ENCODE measurements around the gene PCYT1A.
"Not testable (repeated sequence)": the region's sequence is repeated elsewhere in the genome, so short reads cannot be mapped to it uniquely, and the experiment has no call there.

Gene PCYT1A

DNA sequence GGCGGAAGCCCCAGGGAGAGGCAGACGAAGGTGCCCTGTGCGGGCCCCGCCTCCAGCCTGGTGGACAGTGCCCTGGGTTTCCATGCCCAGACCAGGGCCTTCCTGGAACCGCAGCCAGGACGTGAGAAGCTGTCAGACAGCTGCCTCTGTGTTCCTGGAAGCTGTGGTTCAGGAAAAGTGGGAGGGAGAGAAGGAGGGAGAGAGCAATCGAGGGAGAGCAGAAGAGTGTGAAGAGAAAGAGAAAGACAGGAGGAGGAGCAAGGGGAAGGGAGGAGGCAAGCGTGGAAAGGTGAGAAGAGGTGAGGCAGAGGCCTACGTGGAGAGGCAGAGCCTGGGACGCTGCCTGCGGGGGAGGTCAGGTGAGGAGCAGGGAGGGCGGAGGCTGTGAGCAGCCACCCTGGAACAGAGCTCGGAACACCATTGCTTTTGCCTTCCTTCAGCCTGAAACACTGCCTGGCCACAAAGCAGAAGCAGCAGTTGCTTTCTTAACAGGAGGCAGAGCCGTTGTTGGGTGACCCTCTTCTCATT lies 94.9 kb downstream of the PCYT1A start:
- DNase-seq (ENCODE audit: low read depth), result no peak

DNA sequence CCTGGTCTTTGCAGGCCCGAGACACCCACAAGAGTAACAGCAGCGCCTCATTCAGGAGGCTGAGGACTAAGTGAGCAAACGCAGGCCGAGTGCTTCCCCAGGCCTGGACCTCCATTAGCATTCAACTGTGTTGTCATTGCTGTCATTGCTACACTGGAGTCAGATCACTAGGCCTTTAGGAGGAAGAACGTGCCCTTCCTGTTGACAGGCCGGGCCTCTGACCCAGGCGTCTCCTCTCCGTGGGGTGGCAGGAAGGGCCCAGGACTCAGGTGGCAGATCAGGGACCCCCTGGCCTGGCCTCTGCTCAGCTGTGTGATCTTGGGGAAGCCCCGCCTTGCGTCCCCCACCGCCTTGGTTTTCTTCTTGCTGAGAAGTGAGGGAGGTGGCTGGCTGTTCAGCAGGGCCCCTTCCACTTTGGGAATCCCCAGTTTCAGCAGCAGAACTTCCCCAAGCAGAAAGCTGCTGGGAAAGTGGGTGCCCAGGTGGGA lies 95.4 kb downstream of the PCYT1A start:
- no peak for DNase-seq (ENCODE audit: low read depth)

DNA sequence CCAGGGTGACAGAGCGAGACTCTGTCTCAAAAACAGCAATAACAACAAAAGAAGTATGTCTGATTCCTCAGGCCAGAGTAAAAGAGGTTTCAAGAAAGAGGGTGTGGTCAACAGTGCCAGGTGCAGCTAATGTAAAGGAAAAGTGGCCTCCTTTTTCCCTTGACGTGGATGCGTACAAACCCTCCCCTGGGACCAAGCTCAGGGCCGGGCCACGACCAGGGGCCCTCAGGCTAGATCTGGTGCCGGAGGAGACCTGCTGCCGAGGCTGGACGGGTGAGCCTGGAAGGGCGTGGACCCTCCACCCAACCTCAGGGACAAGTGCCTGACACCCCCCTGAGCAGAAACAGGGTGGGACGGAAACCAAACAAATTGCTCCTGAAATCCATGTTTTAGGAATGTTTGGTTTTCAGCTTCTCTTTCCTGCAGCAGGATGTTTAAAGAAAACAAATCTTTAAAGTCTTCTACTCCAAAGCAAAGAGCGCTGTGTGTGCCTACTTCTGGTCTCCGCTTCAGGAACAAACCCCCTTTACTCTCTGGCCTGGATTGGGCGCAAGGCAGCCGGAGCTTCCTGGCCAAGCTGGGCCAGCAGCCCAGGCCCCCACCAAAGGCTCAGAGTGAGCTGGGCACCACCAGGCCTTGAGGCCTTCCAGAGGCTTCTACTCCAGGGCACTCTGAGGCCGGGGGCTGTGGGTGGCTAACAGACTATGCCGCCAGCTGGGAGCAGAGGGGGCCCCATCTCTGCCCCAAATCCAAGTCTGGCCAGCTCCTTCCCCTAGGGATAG lies 97.8 kb downstream of the PCYT1A start:
- no peak for DNase-seq (ENCODE audit: low read depth)

DNA sequence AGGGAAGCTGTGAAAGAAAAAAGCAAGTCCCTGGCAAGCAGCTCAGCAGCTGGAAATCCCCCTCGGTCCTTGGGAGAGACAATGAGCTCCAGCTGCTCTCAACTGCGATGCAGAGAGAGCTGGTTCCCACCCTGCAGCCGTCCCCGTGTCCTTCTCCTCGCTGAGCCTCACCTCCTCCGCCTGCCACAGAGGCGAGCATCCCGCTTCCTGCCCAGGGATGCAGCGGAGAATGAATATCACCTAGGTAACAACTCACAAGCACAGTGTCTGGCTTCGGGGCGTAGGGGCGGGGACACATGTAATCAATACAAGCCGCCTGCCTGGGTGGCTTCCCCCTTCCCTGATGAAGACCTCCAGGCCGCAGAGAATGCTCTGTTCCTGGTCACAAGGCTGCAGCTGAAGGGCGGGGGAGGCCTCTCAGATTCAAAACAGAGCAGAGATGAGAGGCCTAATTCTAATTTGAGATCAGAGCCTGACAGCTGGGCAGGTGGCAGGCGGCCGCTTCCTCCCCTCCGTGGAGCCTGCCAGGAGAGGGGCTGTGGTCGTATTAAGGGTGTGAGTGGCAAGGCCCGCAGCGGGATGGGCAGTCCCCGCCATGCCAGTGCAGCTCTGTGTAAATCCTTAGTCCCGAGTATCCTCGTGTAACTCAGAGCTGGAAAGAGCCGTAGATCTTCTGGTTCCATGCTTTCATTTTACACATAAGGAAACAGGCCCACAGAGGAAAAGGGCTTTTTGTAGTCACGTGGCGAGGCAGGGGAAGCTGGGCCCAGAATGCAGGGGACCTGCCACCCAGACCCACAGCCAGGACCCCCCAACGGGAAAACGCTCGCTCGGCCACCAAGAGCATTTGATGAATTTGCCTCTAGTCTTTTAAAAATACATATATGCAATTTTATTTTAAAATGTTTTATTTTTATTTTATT lies 100.6 kb downstream of the PCYT1A start:
- DNase-seq (ENCODE audit: low read depth), result no peak

DNA sequence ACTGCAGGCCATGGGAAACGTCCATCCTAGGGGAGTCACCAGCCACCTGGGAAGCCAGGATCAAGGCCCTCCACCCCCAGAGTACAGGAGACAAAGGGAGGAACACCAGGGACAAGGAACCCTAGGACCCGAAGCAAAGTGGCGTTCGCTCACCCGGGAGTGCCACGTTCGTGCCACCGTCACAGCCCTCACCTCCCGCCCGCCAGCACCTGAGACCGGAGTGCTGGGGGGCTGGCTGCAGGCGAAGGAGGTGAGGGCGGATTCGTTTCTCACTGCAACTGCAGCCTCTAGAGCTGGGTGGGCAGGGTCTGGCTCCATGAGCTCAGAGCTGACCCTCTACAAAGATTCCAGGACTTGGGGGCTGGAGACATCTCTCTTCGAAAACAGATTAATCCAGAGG lies 102.6 kb downstream of the PCYT1A start:
- DNase-seq (ENCODE audit: low read depth), result no peak

DNA sequence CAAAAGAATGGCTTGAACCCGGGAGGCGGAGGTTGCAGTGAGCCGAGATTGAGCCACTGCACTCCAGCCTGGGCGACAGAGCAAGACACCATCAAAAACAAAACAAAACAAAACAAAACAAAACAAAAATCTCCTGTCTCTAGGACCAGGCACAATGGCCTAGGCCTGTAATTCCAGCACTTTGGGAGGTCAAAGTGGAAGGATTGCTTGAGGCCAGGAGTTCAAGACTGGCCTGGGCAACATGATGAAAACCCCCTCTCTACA lies 103.4 kb downstream of the PCYT1A start:
- not testable (repeated sequence) for DNase-seq (ENCODE audit: low read depth)

DNA sequence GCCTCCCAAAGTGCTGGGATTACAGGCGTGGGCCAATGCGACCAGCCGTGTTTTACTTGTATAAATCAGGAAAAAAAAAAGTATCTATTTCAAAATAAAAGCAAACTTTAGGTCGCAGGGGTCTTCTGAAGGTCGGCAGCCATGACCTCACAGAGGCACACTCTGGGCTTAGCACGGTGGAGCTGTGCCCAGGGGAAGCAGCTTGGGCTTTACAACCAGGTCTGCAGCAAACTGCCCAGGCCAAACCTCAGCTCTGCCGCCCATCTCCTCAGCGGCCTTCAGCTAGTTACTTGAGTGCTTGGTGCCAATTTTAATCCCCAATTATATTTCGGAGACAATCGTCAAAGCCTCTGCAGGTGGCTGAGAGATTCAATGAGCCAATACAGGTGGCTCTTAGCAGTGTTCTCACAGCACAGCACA lies 106.4 kb downstream of the PCYT1A start:
- DNase-seq (ENCODE audit: low read depth), result no peak

DNA sequence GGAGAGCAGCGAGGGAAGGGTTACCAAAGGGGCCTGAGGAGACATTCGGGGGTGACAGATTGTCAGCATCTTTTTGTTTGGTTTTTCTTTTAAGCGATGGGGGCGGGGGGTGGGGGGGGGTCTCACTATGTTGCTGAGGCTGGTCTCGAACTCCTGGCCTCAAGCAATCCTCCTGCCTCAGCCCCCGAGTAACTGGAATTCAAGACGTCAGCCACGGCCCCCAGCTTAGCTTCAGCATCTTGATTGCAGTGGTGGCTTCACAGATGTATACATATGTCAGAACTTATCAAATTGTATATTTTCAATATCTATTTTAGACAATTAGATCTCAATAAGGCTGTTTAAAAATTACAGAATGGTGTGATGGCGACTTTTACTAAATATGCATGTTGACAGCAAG lies 107.2 kb downstream of the PCYT1A start:
- no peak for DNase-seq (ENCODE audit: low read depth)
